Measurements from ENCODE around the gene XKR3. TPM values are rescaled to one million over a fixed set of nuclear protein-coding genes. Genes with fewer than 3 reads are reported as not detected.
A peak's percentile ranks its signal among the peaks of the same experiment; 100 is the strongest.

The XKR3 gene
- total and polyA plus RNA-seq, 2 experiments from 2014 or later: not detected

DNA sequence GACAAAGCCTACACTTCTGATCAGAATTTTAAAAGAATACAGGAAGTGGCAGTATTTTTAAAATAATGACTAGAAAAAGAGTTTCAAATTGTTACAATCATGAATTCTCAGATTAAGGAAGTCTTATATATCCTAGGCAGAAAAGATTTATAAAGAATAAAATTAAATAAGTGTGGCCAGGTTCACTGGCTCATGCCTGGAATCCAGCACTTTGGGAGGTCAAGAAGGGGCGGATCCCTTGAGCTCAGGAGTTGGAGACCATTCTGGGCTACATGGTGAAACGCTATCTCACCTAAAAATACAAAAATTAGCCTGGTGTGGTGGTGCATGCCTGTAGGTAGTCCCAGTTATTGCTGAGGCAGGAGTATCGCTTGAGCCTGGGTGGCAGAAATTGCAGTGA is 24.1 kb downstream of the XKR3 start:
- Histone ChIP-seq H3K27ac (ENCODE audit: low read depth) (no peak overlapping the region), H3F3A (replicated peaks; ENCODE audit: low read depth) (no peaks in the 10 kb centered on the region), H3K27me3 (ENCODE audit: insufficient read depth) (no peaks in the 10 kb centered on the region), H3K4me3 (no peak overlapping the region), H3K4me2 (no peak overlapping the region), H3K9me2 (ENCODE audit: insufficient read depth) (no peaks in the 10 kb centered on the region), H4K20me1 (replicated peaks; ENCODE audit: insufficient read depth) (no peaks in the 10 kb centered on the region), H3K36me3 (ENCODE audit: insufficient read depth) (no peaks in the 10 kb centered on the region), H3K4me1 (ENCODE audit: insufficient read depth) (peaks cover 24% of the 10 kb centered on the region), H2AFZ (0 out of 2 replicates have a peak overlapping the region, but pooled peaks have one; percentile 30), H3K79me2 (replicated peaks; ENCODE audit: insufficient read depth) (no peaks in the 10 kb centered on the region)
- Mint-ChIP-seq H3K9me3 (peaks cover 67% of the 10 kb centered on the region), H3K36me3 (ENCODE audit: low read depth) (no peaks in the 10 kb centered on the region), H3K4me1 (peaks cover 8% of the 10 kb centered on the region; the same call in 2 of the 3 replicates), H3K27me3 (ENCODE audit: insufficient read depth, low read depth, poor library complexity) (no peaks in the 10 kb centered on the region), H3K4me3 (no peak overlapping the region), H3K27ac (no peak overlapping the region)
- TF ChIP-seq, protein P1, sequence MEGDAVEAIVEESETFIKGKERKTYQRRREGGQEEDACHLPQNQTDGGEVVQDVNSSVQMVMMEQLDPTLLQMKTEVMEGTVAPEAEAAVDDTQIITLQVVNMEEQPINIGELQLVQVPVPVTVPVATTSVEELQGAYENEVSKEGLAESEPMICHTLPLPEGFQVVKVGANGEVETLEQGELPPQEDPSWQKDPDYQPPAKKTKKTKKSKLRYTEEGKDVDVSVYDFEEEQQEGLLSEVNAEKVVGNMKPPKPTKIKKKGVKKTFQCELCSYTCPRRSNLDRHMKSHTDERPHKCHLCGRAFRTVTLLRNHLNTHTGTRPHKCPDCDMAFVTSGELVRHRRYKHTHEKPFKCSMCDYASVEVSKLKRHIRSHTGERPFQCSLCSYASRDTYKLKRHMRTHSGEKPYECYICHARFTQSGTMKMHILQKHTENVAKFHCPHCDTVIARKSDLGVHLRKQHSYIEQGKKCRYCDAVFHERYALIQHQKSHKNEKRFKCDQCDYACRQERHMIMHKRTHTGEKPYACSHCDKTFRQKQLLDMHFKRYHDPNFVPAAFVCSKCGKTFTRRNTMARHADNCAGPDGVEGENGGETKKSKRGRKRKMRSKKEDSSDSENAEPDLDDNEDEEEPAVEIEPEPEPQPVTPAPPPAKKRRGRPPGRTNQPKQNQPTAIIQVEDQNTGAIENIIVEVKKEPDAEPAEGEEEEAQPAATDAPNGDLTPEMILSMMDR (conservative IDR thresholded peaks at IDR 0.05; ENCODE audit: low read depth in 2 of 2): no peak
- TF ChIP-seq EZH2phosphoT487 (IDR thresholded peaks at IDR 0.05; ENCODE audit: unreplicated experiment) (no peak), JUNB (IDR thresholded peaks at IDR 0.05; ENCODE audit: unreplicated experiment) (no peak), POLR2AphosphoS5 (IDR thresholded peaks at IDR 0.05; ENCODE audit: low read depth) (no peak), ZNF114 (CRISPR knock-in tag; IDR thresholded peaks at IDR 0.05) (no peak), CREB1 (CRISPR knock-in tag; IDR thresholded peaks at IDR 0.05; ENCODE audit: low read depth) (no peak)
- TF ChIP-seq, protein P2, sequence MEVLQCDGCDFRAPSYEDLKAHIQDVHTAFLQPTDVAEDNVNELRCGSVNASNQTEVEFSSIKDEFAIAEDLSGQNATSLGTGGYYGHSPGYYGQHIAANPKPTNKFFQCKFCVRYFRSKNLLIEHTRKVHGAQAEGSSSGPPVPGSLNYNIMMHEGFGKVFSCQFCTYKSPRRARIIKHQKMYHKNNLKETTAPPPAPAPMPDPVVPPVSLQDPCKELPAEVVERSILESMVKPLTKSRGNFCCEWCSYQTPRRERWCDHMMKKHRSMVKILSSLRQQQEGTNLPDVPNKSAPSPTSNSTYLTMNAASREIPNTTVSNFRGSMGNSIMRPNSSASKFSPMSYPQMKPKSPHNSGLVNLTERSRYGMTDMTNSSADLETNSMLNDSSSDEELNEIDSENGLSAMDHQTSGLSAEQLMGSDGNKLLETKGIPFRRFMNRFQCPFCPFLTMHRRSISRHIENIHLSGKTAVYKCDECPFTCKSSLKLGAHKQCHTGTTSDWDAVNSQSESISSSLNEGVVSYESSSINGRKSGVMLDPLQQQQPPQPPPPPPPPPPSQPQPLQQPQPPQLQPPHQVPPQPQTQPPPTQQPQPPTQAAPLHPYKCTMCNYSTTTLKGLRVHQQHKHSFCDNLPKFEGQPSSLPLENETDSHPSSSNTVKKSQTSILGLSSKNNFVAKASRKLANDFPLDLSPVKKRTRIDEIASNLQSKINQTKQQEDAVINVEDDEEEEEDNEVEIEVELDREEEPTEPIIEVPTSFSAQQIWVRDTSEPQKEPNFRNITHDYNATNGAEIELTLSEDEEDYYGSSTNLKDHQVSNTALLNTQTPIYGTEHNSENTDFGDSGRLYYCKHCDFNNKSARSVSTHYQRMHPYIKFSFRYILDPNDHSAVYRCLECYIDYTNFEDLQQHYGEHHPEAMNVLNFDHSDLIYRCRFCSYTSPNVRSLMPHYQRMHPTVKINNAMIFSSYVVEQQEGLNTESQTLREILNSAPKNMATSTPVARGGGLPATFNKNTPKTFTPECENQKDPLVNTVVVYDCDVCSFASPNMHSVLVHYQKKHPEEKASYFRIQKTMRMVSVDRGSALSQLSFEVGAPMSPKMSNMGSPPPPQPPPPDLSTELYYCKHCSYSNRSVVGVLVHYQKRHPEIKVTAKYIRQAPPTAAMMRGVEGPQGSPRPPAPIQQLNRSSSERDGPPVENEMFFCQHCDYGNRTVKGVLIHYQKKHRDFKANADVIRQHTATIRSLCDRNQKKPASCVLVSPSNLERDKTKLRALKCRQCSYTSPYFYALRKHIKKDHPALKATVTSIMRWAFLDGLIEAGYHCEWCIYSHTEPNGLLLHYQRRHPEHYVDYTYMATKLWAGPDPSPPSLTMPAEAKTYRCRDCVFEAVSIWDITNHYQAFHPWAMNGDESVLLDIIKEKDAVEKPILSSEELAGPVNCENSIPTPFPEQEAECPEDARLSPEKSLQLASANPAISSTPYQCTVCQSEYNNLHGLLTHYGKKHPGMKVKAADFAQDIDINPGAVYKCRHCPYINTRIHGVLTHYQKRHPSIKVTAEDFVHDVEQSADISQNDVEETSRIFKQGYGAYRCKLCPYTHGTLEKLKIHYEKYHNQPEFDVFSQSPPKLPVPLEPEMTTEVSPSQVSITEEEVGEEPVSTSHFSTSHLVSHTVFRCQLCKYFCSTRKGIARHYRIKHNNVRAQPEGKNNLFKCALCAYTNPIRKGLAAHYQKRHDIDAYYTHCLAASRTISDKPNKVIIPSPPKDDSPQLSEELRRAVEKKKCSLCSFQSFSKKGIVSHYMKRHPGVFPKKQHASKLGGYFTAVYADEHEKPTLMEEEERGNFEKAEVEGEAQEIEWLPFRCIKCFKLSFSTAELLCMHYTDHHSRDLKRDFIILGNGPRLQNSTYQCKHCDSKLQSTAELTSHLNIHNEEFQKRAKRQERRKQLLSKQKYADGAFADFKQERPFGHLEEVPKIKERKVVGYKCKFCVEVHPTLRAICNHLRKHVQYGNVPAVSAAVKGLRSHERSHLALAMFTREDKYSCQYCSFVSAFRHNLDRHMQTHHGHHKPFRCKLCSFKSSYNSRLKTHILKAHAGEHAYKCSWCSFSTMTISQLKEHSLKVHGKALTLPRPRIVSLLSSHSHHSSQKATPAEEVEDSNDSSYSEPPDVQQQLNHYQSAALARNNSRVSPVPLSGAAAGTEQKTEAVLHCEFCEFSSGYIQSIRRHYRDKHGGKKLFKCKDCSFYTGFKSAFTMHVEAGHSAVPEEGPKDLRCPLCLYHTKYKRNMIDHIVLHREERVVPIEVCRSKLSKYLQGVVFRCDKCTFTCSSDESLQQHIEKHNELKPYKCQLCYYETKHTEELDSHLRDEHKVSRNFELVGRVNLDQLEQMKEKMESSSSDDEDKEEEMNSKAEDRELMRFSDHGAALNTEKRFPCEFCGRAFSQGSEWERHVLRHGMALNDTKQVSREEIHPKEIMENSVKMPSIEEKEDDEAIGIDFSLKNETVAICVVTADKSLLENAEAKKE (CRISPR knock-in tag; IDR thresholded peaks at IDR 0.05): no peak
- DNase-seq (ENCODE audit: low spot score) (peak; percentile 15), ATAC-seq (no peak)

All from GM23338 (cell line).